SK-N-SH (cell line): ENCODE results near the gene HIPK2.

Source experiments
- CHD2 ChIP-seq: fragments of 150-350 bp; IDR thresholded peaks from 2 replicates; pipeline ENCODE4 v1.6.1; 2018; ENCODE audit warnings: low read length; ENCODE audit not compliant: partially characterized antibody
- CTCF ChIP-seq: fragments of 200-600 bp; sonication (generic); IDR thresholded peaks from 2 replicates; pipeline ENCODE4 v1.6.1; 2017; ENCODE audit warnings: antibody characterized with exemption, mild to moderate bottlenecking, moderate library complexity
- FOSL2 ChIP-seq: IDR thresholded peaks from 2 replicates; pipeline ENCODE4 v1.4.0; 2012; ENCODE audit warnings: low read depth, mild to moderate bottlenecking, moderate library complexity, borderline replicate concordance
- JUND ChIP-seq: IDR thresholded peaks from 2 replicates; pipeline ENCODE4 v1.4.0; 2012
- MAX ChIP-seq: IDR thresholded peaks from 2 replicates; pipeline ENCODE4 v1.4.0; 2012; ENCODE audit warnings: low read depth
- NFIC ChIP-seq: IDR thresholded peaks from 2 replicates; pipeline ENCODE4 v1.4.0; 2012; ENCODE audit warnings: borderline replicate concordance
- REST ChIP-seq: IDR thresholded peaks from 2 replicates; pipeline ENCODE4 v1.6.1; 2012; ENCODE audit warnings: mild to moderate bottlenecking, low read depth, low read length, moderate library complexity
- YY1 ChIP-seq: IDR thresholded peaks from 2 replicates; pipeline ENCODE4 v1.4.0; 2012; ENCODE audit warnings: low read depth, mild to moderate bottlenecking

- TF ChIP-seq JUND (no peak), CTCF (no peak), YY1 (no peak), CHD2 (no peak), FOSL2 (no peak), MAX (no peak), REST (no peak), NFIC (no peak)
Observed at GRCh38 chr7:139745678-139746143, 32.1 kb downstream of the HIPK2 start.
